Measurements from ENCODE around the gene ADAMTS14.

The ADAMTS14 gene

DNA sequence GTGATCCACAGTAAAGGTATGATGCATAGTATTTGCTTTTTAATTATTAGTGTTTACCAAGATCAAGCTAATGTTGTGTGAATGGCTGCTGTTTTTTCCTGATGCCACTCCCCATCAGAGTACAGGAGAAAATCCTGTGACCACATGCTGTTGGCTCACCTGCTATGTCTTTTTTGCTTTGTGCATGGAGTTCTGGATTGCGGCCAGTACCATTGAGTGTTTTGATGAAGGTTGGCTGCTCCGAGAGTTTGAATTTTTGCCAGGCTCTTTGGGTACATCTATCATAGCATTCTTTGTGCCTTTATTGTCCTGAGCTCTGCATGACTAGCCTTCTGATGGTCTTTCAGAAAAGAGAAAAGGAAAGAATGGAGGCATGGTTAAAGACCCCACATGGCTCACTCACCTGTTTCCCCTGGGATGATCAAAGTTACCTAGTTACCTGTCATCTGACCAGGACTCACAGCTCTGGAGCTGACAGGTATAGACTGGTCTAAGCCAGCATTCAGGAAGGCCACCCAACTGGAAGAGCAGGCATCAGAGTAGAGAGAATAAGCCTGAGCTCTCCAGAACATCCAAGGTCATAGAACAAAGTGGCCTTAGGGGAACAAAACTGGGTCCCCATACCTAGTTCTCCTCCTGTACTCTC lies 131.6 kb downstream of the ADAMTS14 start:
- Histone ChIP-seq H3K4me1 (ENCODE audit: control insufficient read depth, low read length) (no peaks in the 10 kb centered on the region), H3K9me3 (ENCODE audit: control insufficient read depth, insufficient read depth, low read length) (no peaks in the 10 kb centered on the region), H3K4me3 (ENCODE audit: low read length) (no peak overlapping the region), H3F3A (ENCODE audit: control insufficient read depth, insufficient read depth) (no peaks in the 10 kb centered on the region), H3K79me2 (ENCODE audit: control insufficient read depth, low read length) (no peaks in the 10 kb centered on the region), H3K27me3 (ENCODE audit: control insufficient read depth, low read length) (peaks cover 9% of the 10 kb centered on the region; the same call in 1 of the 2 replicates), H3K36me3 (ENCODE audit: control insufficient read depth, low read length) (no peaks in the 10 kb centered on the region), H4K20me1 (ENCODE audit: control insufficient read depth, insufficient read depth, low read depth, low read length) (no peaks in the 10 kb centered on the region), H3K27ac (ENCODE audit: low read depth, low read length) (no peak overlapping the region), H3K4me2 (ENCODE audit: low read length) (no peak overlapping the region), H3K9me2 (replicated peaks; ENCODE audit: control insufficient read depth, low read length) (no peaks in the 10 kb centered on the region)
- TF ChIP-seq EZH2phosphoT487 (IDR thresholded peaks at IDR 0.05; ENCODE audit: borderline replicate concordance, low read length): no peak
- TF ChIP-seq, protein P1, sequence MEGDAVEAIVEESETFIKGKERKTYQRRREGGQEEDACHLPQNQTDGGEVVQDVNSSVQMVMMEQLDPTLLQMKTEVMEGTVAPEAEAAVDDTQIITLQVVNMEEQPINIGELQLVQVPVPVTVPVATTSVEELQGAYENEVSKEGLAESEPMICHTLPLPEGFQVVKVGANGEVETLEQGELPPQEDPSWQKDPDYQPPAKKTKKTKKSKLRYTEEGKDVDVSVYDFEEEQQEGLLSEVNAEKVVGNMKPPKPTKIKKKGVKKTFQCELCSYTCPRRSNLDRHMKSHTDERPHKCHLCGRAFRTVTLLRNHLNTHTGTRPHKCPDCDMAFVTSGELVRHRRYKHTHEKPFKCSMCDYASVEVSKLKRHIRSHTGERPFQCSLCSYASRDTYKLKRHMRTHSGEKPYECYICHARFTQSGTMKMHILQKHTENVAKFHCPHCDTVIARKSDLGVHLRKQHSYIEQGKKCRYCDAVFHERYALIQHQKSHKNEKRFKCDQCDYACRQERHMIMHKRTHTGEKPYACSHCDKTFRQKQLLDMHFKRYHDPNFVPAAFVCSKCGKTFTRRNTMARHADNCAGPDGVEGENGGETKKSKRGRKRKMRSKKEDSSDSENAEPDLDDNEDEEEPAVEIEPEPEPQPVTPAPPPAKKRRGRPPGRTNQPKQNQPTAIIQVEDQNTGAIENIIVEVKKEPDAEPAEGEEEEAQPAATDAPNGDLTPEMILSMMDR (IDR thresholded peaks at IDR 0.05; ENCODE audit: low read depth, low read length, poor library complexity, severe bottlenecking): no peak

DNA sequence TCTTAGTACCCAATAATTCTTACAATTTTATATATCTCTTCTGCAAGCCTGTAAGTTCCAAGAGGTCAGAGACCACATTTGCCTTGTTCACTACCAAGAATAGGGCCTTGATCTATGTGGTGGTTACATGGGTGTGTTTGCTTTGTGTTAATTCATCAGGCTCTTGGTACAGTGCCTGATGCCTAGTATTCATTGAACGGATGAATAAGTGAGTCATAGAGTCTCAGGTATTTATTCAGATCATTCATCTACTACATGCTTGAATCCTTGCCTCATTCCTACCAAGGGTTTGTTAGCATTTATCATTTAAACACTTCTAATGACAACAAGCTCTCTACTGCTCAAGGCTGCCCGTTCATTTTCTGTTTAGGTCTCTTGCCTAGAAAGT lies 132.1 kb downstream of the ADAMTS14 start:
- Histone ChIP-seq H3K9me2 (replicated peaks; ENCODE audit: control insufficient read depth, low read length) (no peaks in the 10 kb centered on the region), H3K36me3 (ENCODE audit: control insufficient read depth, low read length) (no peaks in the 10 kb centered on the region), H3K27me3 (ENCODE audit: control insufficient read depth, low read length) (peaks cover 9% of the 10 kb centered on the region; the same call in 1 of the 2 replicates), H4K20me1 (ENCODE audit: control insufficient read depth, insufficient read depth, low read depth, low read length) (no peaks in the 10 kb centered on the region), H3K4me3 (ENCODE audit: low read length) (no peak overlapping the region), H3K9me3 (ENCODE audit: control insufficient read depth, insufficient read depth, low read length) (no peaks in the 10 kb centered on the region), H3K79me2 (ENCODE audit: control insufficient read depth, low read length) (no peaks in the 10 kb centered on the region), H3K4me2 (ENCODE audit: low read length) (no peak overlapping the region), H3K27ac (ENCODE audit: low read depth, low read length) (no peak overlapping the region), H3K4me1 (ENCODE audit: control insufficient read depth, low read length) (no peaks in the 10 kb centered on the region), H3F3A (ENCODE audit: control insufficient read depth, insufficient read depth) (no peaks in the 10 kb centered on the region)
- no peak for TF ChIP-seq EZH2phosphoT487 (IDR thresholded peaks at IDR 0.05; ENCODE audit: borderline replicate concordance, low read length)
- TF ChIP-seq, protein P1 (IDR thresholded peaks at IDR 0.05; ENCODE audit: low read depth, low read length, poor library complexity, severe bottlenecking): no peak

DNA sequence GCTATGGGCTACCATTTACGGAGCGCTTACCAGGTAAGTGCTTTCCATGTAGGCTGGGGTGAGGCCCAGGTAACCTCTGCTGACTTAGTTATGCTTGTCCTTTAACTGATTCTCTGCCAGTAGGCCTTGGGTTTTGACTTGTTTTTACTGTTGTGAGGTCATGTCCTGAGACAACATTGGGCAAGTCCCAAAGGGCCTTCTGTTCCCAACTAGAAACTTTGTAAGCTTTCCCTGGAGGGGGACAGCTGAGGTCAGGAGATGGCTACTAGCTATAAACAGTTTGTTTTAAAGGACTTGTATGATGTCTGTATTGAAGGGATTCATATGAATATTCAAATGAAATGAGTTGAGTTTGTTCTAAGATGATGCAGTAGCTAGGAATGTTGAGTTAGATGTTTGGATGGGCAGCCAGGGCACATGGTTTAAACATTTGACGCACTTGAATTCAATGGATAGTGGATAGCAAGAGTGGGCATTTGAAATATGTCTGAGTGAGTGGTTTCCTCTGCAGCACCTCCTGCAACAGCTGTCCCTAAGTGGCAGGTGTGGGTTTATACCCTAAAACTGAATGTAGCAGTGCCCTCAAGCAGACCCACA lies 133.4 kb downstream of the ADAMTS14 start:
- no peak overlapping the region for H3K4me3 ChIP-seq (ENCODE audit: low read length)
- H3K9me2 ChIP-seq (replicated peaks; ENCODE audit: control insufficient read depth, low read length): no peaks in the 10 kb centered on the region
- no peaks in the 10 kb centered on the region for H4K20me1 ChIP-seq (ENCODE audit: control insufficient read depth, insufficient read depth, low read depth, low read length)
- H3F3A ChIP-seq (ENCODE audit: control insufficient read depth, insufficient read depth): no peaks in the 10 kb centered on the region
- H3K27ac ChIP-seq (ENCODE audit: low read depth, low read length): no peak overlapping the region
- H3K4me1 ChIP-seq (ENCODE audit: control insufficient read depth, low read length): no peaks in the 10 kb centered on the region
- H3K36me3 ChIP-seq (ENCODE audit: control insufficient read depth, low read length): no peaks in the 10 kb centered on the region
- no peaks in the 10 kb centered on the region for H3K79me2 ChIP-seq (ENCODE audit: control insufficient read depth, low read length)
- TF ChIP-seq, protein P1 (IDR thresholded peaks at IDR 0.05; ENCODE audit: low read depth, low read length, poor library complexity, severe bottlenecking): no peak
- TF ChIP-seq EZH2phosphoT487 (IDR thresholded peaks at IDR 0.05; ENCODE audit: borderline replicate concordance, low read length): no peak
- peaks cover 9% of the 10 kb centered on the region; the same call in 1 of the 2 replicates for H3K27me3 ChIP-seq (ENCODE audit: control insufficient read depth, low read length)
- no peaks in the 10 kb centered on the region for H3K9me3 ChIP-seq (ENCODE audit: control insufficient read depth, insufficient read depth, low read length)
- no peak overlapping the region for H3K4me2 ChIP-seq (ENCODE audit: low read length)

All from DOHH2 (cell line).